CD4-positive, alpha-beta T cell treated with Interleukin-6 at 100 ng/mL for 8 hours (primary cell): ENCODE measurements around the gene TP53.

Experiments used
- DNase-seq: peaks from one replicate; pipeline ENCODE4 v3.0.0-alpha.2; 2020; ENCODE audit warnings: mixed read lengths, low spot score

TP53 gene

DNA sequence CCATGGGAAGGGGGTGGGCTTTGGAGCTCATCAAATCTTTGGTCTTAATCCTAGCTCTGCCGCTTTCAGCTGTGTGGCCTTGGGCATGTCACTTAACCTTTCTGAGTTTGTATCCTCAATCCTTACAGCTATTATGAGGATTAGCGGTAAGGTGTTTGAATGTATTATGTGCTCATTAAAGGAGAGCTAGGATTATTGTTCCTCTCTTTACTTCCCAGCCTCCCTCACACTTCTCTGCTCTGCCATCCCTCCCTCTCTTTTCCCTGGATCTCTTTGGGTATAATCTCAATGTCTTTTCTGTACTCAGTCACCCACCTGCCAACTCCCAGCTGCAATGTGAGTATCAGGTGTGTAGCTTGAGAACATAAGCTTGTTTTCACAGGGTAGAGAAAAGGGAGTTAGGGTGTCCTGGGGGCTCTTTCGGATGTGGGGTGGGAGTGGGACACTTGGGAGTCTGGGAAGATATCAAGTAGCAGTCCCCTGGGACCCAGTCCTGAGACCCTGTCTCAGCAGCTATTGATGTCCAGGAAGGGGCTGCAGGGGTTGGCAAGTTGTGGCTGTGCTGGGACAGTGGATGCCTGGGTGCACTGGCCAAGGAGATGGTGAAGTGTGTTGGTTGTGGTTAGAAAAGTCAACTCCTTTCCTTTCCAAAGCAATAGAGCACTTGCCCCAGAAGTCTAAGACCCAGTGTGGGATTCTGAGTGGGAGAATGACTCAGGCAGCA is 19.5 kb upstream of the TP53 start:
- no peak for DNase-seq

DNA sequence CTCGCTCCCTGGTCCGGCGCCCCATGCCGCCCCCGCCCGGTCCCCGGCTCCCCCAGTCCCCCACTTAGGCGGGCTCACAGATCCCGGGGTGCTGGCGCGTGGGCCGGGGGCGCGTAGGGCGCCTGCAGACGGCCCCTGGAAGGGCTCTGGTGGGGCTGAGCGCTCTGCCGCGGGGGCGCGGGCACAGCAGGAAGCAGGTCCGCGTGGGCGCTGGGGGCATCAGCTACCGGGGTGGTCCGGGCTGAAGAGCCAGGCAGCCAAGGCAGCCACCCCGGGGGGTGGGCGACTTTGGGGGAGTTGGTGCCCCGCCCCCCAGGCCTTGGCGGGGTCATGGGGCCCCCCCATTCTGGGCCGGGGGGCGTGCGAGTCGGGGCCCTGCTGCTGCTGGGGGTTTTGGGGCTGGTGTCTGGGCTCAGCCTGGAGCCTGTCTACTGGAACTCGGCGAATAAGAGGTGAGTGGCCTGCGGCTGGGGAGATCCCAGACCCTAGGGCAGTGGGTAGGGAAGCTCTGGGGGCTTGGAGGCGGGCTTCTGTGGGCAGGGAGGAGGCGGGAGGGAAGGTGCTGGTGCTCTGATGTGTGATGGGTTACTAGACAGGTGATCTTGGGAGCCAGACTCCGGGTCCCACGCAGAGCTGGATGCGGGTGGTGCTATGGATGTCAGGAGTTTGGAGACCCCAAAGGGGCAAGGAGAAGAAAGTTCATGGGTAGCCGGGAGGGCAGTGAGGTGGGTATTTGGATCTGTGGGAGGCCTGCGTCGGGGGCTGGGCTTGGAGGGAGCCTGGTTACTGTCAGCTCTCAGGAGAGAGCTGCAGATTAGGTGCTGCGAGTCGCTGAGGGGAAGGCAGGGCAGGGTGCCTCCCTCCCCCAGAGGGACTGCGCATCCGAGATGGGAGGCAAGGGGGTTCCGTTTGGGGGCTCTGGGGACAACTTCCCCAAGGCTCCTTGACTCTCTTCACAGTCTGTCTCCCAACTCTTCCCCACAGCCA is 18.3 kb upstream of the TP53 start:
- no peak for DNase-seq

DNA sequence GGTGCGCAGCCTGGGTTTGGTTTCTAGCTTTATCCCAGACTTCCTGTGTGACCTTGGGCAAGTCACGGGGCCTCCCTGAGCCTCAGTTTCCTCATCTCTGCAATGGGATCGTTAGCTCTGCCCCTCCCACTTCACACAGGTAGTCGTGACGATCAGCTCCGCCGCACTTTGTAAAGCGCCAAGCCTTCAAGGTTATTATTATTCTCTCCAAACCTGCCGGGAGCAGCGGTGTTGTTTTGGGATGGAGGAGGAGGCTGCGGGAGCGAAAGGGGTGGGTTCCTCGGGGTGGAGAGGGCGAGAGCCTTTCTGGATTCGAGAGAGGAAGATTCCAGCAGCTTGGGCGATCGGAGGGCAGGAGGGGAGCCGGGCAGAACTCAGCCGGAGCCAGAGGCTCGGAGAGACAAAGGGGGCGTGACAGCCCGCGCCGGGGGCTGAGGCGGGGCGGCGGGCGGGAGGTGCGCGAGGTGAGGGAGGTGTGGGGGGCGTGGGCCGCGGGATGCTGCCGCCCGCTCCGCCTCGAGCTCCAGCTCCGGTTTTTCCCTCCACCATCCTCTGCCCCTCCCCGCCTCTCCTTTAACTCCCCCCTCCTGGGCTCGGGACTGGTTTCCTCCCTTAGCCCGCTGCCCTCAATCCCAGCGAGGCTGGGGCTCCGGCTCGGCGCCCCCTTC is 17.4 kb upstream of the TP53 start, which contains the start of gene EFNB3:
EFNB3 (plus strand) TSS at position 602 of the 668 bp plus-strand sequence. CDS start 397 bp downstream, outside the sequence.
- no peak for DNase-seq

DNA sequence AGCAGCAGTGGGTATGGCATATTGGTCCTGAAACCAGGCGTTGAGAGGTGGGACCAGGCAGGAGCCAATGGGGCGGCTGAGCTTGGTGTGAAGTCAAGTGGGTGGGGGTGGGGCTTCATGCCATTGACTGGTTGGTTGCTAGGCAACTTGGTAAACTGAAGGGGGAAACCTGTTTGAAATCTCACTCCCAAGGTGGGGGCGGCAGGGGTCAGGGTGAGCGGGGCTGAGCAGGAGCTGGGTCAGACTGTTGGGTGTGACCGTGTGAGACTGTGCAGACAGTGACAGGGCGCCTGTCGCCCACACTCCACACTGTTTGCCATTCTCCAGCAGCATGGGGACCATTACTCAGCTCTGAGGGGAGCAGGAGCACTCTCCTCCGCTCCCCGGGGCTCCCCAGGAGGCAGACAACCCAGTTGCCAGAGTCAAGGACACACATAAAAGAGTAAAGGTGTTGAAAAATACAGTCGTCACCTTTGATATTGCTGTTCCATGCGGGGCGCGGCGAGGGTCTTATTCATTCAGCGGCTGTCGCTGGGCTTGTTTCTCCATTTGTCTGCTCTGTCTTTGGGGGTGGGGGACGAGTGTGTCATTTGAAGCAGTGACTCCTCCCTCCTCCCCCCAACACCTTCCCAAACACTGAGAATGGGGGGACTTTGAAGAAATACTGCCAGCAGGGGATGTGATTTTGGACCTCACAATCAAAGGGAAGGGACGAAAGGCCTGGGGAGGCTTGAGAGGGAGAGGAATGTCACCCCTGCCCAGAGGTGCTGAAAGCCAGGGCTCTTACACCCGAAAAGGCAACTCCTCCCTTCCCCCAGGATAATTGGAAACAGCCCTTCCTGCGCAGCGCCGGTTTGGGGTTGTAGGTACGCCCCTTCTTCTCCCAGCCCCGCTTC is 16.5 kb upstream of the TP53 start:
- no peak for DNase-seq

DNA sequence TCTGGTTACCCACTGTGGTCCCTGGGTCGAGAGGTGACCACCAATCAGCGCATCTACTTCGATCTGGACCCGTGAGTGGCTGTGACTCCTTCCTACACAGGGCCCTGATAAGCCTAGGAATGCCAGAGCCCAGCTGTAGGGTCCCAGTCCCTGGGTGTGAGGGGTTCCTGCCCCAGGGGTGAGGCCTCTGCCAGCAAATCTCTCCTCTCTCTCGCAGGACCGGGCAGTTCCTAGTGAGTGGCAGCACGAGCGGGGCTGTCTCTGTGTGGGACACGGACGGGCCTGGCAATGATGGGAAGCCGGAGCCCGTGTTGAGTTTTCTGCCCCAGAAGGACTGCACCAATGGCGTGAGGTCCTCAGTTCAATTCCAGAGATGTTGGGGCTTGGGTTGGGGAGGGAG is 15.5 kb upstream of the TP53 start:
- DNase-seq: no peak

DNA sequence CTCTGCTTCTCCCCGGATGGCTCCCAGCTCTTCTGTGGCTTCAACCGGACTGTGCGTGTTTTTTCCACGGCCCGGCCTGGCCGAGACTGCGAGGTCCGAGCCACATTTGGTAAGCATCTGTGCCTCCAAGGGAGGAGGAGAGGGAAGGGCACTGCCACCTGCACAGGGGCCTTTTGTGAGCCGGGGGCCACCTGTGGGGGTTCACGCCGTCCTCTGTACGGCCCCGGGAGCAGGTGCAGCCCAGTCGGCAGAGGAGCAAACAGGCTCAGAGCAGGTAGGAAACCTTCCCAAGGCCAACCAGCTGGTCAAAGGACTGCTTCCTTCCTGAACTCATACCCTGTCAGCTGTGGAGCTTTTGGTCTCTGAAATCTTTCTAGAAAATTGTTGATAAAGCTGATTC is 14.4 kb upstream of the TP53 start:
- DNase-seq: no peak

DNA sequence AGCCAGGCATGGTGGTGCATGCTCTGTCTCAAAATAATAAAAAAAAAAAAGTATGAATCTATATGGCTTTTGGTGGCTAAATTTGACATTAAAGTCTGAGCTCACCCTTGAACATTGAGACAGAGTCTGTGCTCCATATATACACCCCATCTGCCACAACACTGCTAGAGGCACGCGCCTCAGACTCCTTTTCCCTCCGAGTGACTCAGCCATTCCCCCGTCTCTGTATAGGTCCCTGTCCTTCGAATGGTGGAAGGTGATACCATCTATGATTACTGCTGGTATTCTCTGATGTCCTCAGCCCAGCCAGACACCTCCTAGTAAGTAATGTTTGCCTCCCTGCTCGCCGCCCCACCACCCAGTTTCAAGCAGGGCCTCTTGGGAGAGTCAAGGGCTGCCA is 13.2 kb upstream of the TP53 start:
- no peak for DNase-seq

DNA sequence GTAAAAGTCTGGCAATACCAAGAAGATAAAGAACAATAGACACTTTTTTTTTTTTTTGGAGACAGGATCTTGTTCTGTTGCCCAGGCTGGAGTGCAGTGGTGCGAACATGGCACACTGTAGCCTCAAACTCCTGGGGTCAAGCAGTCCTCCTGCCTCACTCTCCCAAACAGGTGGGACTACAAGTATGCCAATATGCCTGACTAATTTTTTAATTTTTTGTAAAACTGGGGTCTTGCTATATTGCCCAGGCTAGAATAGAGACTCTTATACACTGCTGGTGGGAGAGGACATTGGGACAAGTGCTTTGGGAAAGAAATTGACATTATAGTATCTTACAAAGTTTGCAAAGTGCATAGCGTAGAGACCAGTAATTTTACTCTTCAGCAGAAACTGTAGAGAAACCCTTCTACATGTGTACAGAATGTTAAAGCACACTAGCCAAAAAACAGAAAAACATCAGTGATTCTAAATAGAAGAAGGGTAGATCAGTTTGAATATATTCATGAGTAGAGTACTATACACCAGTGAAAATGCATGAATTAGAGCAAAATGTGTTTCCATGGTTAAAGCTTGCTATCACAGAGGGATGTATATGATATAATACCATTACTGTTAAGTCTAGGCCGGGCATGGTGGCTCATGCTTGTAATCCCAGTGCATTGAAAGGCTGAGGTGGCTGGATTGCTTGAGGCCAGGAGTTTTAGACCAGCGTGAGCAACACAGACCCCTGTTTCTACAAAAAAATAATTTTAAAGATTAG is 10.7 kb upstream of the TP53 start:
- no peak for DNase-seq

DNA sequence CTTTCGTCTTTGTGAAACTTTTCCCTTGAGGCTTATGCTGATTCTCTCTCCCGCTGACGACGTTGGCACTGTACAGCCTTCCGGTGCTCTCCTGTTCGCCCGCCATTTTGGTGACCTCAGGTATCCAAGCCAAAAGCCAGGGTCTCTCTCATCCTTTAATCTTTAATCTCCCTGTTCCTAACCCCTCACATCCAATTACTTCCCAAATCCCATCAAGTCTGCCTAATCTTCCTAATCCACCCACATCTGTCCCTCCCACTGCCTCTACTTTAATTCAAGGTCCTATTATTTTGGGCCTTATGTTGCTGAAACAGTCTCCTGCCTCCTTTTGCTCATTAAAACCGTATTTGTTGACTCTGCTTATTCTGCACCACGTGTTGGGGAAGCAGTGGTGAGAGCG is 8.3 kb upstream of the TP53 start:
- DNase-seq: no peak

DNA sequence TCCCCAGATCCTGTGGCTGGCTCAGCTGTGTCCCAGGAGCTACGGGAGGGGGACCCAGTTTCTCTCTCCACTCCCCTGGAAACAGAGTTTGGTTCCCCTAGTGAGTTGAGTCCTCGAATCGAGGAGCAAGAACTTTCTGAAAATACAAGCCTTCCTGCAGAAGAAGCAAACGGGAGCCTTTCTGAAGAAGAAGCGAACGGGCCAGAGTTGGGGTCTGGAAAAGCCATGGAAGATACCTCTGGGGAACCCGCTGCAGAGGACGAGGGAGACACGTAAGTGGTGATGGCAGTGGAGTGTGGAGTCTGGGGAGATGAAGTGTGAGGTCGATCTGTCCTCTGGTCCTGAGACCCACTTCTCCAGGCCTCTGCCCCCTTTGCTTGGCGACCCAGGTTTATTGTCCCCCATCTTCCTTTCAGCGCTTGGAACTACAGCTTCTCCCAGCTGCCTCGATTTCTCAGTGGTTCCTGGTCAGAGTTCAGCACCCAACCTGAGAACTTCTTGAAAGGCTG is 1.6 kb upstream of the TP53 start:
- no peak for DNase-seq

DNA sequence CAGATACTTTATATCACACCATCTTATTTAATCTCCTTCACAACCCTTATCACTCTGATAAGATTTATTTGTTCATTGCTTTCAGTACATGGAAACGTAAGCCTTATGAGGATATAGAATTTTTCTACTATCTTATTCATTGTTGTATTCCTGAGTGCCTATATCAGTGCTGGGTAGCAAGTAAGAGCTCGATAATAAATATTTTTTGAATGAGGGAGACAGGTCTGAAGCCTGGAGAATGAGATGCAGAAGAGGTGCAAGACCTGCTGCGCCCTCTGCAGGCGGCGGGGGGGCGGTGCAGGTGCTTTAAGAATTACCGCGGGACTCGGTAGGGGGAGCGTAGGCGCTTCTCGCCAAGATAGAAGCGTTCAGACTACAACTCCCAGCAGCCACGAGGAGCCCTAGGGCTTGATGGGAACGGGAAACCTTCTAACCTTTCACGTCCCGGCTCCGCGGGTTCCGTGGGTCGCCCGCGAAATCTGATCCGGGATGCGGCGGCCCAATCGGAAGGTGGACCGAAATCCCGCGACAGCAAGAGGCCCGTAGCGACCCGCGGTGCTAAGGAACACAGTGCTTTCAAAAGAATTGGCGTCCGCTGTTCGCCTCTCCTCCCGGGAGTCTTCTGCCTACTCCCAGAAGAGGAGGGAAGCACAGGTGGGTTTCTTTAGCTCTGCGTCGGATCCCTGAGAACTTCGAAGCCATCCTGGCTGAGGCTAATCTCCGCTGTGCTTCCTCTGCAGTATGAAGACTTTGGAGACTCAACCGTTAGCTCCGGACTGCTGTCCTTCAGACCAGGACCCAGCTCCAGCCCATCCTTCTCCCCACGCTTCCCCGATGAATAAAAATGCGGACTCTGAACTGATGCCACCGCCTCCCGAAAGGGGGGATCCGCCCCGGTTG is 868 bp upstream of the TP53 start, which contains the start of gene WRAP53:
WRAP53 (plus strand) TSS at position 570 of the 900 bp plus-strand sequence; CDS start at position 742, 172 bp downstream.
- DNase-seq: peak; percentile 95

DNA sequence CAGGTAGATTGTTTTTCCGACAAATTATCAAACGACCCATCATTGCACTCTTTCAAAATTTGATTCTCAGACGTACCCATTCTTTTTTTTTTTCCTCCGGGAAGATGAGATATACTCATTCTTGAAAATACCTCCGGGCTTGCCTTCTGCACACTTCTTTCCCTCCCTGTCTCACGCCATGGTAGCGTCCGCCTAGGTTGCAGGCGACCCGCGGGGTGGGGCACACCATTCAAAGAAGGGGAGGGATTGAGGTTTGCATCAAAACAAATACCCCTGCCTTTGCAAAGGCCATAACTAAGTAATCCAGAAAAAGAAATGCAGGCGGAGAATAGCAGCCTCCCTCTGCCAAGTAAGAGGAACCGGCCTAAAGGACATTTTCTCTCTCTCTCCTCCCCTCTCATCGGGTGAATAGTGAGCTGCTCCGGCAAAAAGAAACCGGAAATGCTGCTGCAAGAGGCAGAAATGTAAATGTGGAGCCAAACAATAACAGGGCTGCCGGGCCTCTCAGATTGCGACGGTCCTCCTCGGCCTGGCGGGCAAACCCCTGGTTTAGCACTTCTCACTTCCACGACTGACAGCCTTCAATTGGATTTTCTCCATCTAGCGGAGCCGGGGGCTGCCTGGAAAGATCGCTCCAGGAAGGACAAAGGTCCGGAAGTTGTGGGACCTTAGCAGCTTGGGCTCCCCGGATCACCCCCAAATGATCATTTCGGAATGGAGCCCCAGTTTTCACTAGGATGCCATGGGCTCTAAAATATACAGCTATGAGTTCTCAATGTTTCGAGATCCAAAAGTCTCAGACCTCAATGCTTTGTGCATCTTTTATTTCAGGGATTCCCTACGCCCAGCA is 843 bp downstream of the TP53 start:
- peak; percentile 69 for DNase-seq

DNA sequence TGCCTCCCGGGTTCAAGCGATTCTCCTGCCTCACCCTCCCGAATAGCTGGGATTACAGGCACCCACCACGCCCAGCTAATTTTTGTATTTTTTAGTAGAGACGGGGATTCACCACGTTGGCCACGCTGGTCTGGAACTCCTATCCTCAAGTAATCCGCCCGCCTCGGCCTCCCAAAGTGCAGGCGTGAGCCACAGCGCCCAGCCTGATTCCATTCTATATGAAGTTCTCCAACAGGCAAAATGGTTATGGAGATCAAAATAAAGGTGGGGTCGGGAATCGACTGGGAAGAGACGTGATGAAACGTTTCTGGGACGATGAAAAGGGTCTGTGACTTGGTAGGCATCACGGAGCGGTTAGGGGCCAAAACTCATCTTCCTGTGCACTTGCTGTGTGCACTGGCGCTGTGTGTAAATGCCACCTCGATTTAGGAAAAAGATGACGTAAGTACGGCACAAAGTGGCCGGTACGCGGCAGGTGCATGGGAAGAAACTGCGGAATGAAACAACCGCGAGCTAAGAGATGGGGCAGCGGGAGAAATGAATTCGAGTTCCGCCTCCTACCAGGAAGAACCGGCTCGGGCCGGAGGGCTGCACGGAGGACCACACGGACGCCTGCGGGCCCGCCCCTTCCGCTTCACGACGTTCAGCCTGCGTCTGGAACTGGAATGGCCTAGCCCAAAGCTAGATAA is 1.6 kb downstream of the TP53 start:
- DNase-seq: peak; percentile 89

DNA sequence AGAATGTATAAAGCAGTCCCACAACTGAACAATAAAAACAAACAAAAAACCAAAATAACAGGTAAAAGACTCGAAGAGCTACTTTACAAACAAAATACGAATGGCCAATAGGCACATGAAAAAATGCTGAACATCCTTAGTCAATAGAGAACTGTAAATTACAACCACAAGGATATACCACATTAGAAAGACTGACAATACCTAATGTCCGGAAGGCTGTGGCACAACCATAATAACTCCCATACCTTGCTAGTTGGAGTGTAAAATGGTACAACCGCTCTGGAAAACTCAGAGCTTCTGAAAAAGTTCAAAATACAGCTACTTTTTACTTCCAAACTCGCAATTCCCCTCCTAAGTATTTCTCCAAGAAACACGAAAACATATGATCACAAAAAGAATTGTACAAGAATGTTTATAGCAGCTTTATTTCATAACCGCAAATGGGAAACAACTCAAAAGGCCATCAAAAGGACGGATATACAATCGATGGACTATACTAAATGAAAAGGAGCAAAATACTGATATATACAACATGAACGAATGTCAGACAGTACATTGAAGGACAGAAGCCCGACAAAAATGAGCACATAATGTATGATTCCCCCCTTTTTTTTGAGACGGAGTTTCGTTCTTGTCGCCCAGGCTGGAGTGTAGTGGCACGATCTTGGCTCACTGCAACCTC is 2.3 kb downstream of the TP53 start:
- no peak for DNase-seq

DNA sequence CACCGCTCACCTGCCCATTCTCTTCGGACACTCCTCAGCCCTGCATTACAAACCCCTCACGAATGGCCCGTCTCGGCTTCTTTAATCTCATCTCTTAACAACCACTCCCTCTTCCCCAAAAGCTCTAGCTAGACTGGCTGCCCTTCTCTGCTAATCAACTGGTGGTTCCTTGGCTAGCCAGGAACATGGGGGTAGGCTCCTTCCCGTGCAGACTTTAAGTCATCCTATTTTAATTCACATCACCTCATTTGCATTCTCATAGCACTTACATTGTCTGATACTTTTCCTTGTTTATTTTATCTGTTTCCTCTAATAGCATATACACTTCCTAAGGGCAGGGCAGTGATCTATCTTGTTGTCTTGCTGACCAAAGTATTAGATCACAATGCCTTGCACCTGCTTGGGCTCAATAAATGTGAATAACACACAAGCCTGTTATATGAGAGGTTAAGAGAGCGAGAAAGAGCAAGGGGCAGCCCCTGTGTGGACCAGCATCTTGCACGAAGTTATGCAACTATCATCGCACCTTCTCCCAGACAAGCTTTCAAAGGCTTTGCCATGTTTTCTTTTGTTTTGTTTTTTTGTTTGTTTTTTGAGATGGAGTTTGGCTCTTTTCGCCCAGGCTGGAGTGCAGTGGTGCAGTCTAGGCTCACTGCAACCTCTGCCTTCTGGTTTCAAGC is 9.8 kb downstream of the TP53 start:
- DNase-seq: no peak

DNA sequence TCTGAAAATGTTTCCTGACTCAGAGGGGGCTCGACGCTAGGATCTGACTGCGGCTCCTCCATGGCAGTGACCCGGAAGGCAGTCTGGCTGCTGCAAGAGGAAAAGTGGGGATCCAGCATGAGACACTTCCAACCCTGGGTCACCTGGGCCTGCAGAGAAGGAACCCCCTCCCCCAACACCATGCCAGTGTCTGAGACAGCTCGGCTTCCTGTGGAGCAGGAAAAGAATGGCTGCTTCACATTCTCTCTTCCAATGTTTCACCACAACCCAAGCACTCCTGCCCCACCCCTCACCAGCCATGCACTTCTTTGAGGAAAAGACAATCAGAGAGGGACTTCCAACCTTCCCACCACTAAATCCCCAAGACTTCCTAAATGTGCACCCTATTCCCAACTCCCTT is 10.8 kb downstream of the TP53 start:
- no peak for DNase-seq

DNA sequence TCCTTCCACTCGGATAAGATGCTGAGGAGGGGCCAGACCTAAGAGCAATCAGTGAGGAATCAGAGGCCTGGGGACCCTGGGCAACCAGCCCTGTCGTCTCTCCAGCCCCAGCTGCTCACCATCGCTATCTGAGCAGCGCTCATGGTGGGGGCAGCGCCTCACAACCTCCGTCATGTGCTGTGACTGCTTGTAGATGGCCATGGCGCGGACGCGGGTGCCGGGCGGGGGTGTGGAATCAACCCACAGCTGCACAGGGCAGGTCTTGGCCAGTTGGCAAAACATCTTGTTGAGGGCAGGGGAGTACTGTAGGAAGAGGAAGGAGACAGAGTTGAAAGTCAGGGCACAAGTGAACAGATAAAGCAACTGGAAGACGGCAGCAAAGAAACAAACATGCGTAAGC is 12.4 kb downstream of the TP53 start:
- no peak for DNase-seq
